Motor neuron (in vitro differentiated cells): ENCODE data around the gene ZNF157. TPM values are rescaled to one million over a fixed set of nuclear protein-coding genes. Genes with fewer than 3 reads are reported as not detected.
A peak's percentile ranks its signal among the peaks of the same experiment; 100 is the strongest.
"Not testable (repeated sequence)": the region's sequence is repeated elsewhere in the genome, so short reads cannot be mapped to it uniquely, and the experiment has no call there.

Source experiments
- ATAC-seq, 8 experiments: fragments of 200-7000 bp; cut with Tn5 transposase; replicated peaks in 6 of 8; 2 replicates each; pipeline ENCODE4 v1.8.0; 2021; ENCODE audit warnings: mild to moderate bottlenecking in 8 of 8, moderate library complexity in 8 of 8
- H3K27ac ChIP-seq, 2 donors: fragments of 250-450 bp; sonication (Bioruptor Pico); 2 replicates each; pipeline ENCODE4 v1.9.0; 2021; ENCODE audit warnings: antibody characterized with exemption in 2 of 2, mild to moderate bottlenecking in 2 of 2, moderate library complexity in 1 of 2
- H3K4me1 ChIP-seq, 2 donors: fragments of 250-450 bp; sonication (Bioruptor Pico); replicated peaks in 1 of 2; 2 replicates each; pipeline ENCODE4 v1.6.1; 2021; ENCODE audit warnings: antibody characterized with exemption in 2 of 2, mild to moderate bottlenecking in 2 of 2, moderate library complexity in 1 of 2
- H3K4me3 ChIP-seq, 5 donors: fragments of 250-450 bp; sonication (Bioruptor Pico); 2 replicates each; pipeline ENCODE4 v1.9.0; 2021; ENCODE audit warnings: antibody characterized with exemption in 5 of 5, mild to moderate bottlenecking in 5 of 5, moderate library complexity in 4 of 5
- WGBS, 10 experiments: fragments of 450-650 bp; shearing (Covaris generic); methylation state at CpG; one replicate each; pipeline ENCODE4 v1.0.0; 2022; 5-methylcytosine and 5-hydroxymethylcytosine counted together
- in situ Hi-C, 9 experiments: fragments of 400-800 bp; cut with MboI; loops; one replicate each; pipeline ENCODE4 v1.15.0; 2021; ENCODE audit warnings: low sequenced_read_pairs in 9 of 9, low pct_unique_long_range_greater_than_20kb in 2 of 9; ENCODE audit not compliant: unreplicated experiment in 9 of 9
- total RNA-seq, 8 experiments: library from RNA; unstranded; fragments of 300-600 nt; gene quantifications; 2 replicates each; pipeline versions ENCODE4 v1.2.3 to v1.2.4, GENCODE V29; 2022

The ZNF157 gene
- total RNA-seq, 8 experiments from 2014 or later: 0.13 to 1.7 (median 0.85) TPM; not detected in 1

DNA sequence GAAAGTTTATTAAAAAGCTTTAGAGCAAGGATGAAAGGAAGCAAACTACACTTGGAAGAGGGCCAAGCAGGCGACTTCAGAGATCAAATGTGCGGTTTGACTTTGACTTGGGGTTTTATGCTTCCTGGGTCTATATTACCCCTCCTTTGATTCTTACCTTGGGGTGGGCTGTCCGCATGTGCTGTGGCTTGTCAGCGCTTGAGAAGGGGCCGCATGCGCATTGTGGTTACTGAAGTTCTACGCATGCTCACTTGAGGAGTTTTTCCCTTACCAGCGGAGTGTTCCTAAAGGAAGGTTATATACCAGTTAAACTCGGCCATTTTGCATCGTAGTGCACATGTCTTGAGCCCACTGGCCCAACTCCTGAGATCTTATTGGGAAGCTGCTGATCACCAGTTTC, 9.9 kb downstream of the ZNF157 start:
- in situ Hi-C loops: loop anchor here in 3 of 9 experiments (25.0 kb wide), 1 partner anchor 168 kb away; the partner anchor contains the start of gene CDK16 (in 3 of the 3)
- Histone ChIP-seq H3K4me3 (no peak overlapping the region), H3K27ac (no peak overlapping the region), H3K4me1 (no peaks in the 10 kb centered on the region)
- WGBS, 10 experiments: 50 to 100% (median 77%) methylated on average over 1 to 8 of the region's 10 CpGs; no CpG with 5 or more reads in 4 of the 10 experiments
- ATAC-seq: peak in 1 of 8 experiments; percentile 87

- not testable (repeated sequence) for H3K4me1 ChIP-seq, H3K4me3 ChIP-seq, H3K27ac ChIP-seq, ATAC-seq
- in situ Hi-C loops: loop anchor here in 3 of 9 experiments (25.0 kb wide), 1 partner anchor 169 kb away; the partner anchor contains the start of gene CDK16 (in 3 of the 3)
These were observed 10.5 kb downstream of the ZNF157 start for GRCh38 chrX:47380837-47381236.

- H3K27ac ChIP-seq: no peak overlapping the region
- in situ Hi-C loops: loop anchor here in 3 of 9 experiments (25.0 kb wide), 1 partner anchor 172 kb away; the partner anchor contains the start of gene CDK16 (in 3 of the 3)
- peak in 6 of 8 experiments; percentile 28 to 70 (median 50) for ATAC-seq
- 0 to 3% methylated on average over 2 to 7 of the region's 8 CpGs; no CpG with 5 or more reads in 8 of the 10 experiments for WGBS, 10 experiments
- H3K4me1 ChIP-seq: no peaks in the 10 kb centered on the region
- H3K4me3 ChIP-seq: peak overlapping the region in 1 of 5 donors; percentile 11
These were observed 14.1 kb downstream of the ZNF157 start for GRCh38 chrX:47384502-47384901.

DNA sequence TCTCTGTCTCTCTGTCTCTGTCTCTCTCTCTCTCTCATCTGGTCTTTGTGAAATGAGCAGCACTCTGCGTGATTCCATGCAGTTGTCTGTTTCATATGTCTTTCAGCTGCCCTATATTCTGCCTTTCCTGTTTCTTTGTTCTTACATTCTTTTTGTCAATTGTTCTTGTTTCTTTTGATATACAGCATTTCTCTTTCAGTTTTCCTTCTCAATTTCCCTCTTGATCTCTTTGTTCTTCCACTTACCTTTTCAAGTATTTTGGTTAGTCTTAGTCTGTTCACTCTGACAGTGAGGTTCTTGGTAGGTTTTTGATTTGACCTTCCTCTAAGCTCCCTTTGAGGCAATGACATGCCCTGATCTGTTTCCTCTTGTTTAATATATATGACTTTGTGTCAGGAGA, 20.4 kb downstream of the ZNF157 start:
- ATAC-seq: no peak
- 0 to 71% (median 26%) methylated on average over 1 of the region's 1 CpG; no CpG with 5 or more reads in 4 of the 10 experiments for WGBS, 10 experiments
- no peak overlapping the region for H3K4me3 ChIP-seq
- H3K27ac ChIP-seq: no peak overlapping the region
- no peaks in the 10 kb centered on the region for H3K4me1 ChIP-seq
- in situ Hi-C loops: loop anchor here in 3 of 9 experiments (25.0 kb wide), 1 partner anchor 178 kb away; the partner anchor contains the start of gene CDK16 (in 3 of the 3)

- Histone ChIP-seq H3K4me3 (no peak overlapping the region), H3K4me1 (no peaks in the 10 kb centered on the region), H3K27ac (no peak overlapping the region)
- ATAC-seq: no peak
- in situ Hi-C loops: no loop called here
- 11 to 86% (median 79%) methylated on average over 2 to 5 of the region's 8 CpGs; no CpG with 5 or more reads in 5 of the 10 experiments for WGBS, 10 experiments
These were observed 42.8 kb downstream of the ZNF157 start for GRCh38 chrX:47413179-47413594.

- Histone ChIP-seq H3K4me1 (no peaks in the 10 kb centered on the region), H3K27ac (no peak overlapping the region), H3K4me3 (no peak overlapping the region)
- in situ Hi-C loops: no loop called here
- 60 to 100% (median 96%) methylated on average over 1 to 3 of the region's 4 CpGs; no CpG with 5 or more reads in 6 of the 10 experiments for WGBS, 10 experiments
- no peak for ATAC-seq
These were observed 49.9 kb downstream of the ZNF157 start for GRCh38 chrX:47420265-47420664.

DNA sequence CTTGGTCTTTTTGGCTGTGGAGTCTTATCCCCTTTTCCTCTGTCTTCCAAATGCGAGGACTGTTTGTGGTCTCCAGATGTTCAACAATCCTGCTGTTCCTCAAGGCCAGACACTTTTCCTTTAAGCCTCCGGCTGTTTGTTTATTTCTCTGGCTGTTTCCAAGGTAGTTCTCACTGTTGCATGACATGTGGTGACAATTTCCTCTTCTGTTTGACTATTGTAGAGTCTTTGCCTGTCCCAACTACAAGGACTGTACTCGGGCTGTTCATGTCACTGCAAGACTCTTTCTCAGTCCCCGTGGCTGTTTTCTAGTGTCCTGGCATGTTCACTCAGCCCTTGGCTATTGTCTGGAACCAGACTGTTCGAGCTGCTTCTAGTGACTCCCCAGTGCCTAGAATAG, 50.6 kb downstream of the ZNF157 start:
- in situ Hi-C loops: no loop called here
- H3K4me1 ChIP-seq: no peaks in the 10 kb centered on the region
- H3K27ac ChIP-seq: no peak overlapping the region
- 0 to 100% (median 0%) methylated on average over 1 to 5 of the region's 5 CpGs; no CpG with 5 or more reads in 5 of the 10 experiments for WGBS, 10 experiments
- H3K4me3 ChIP-seq: no peak overlapping the region
- ATAC-seq: no peak

DNA sequence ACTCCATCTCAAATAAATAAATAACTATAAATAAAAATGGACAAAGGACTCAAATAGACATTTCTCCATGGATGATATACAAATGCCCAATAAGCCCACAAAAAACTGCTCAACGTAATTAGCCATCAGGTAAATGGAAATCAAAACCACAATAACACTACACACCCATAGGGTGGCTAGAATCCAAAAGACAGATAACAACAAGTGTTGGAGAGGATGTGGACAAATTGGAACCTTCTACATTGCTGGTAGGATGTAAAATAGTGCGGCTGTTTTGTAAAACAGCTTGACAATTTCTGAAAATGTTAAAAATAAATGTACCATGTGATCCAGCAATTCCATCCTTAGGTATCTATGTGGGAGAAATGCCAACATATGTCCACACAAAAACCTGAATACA, 52.1 kb downstream of the ZNF157 start:
- H3K4me1 ChIP-seq: no peaks in the 10 kb centered on the region
- no peak for ATAC-seq
- H3K4me3 ChIP-seq: no peak overlapping the region
- 0 to 36% (median 0%) methylated on average over 1 to 2 of the region's 2 CpGs; no CpG with 5 or more reads in 6 of the 10 experiments for WGBS, 10 experiments
- in situ Hi-C loops: no loop called here
- no peak overlapping the region for H3K27ac ChIP-seq

DNA sequence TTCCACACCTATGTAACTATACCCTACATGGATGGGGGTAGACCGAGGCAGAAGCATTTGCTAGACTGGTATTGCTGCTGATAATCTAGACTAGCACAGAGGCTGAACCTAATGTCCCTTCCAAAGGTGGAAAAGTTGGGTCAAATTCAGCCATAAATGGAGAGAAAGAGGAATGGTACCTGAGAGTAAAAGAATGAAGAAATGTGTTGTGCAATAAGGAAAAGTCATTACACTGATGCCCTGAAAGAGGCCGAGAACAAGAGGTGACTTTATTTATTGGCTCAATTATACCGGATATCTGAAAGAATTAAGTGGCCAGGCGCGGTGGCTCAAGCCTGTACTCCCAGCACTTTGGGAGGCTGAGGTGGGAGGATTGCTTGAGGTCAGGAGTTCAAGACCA, 60.5 kb downstream of the ZNF157 start:
- ATAC-seq: no peak
- 49 to 100% (median 76%) methylated on average over 1 to 4 of the region's 5 CpGs; no CpG with 5 or more reads in 6 of the 10 experiments for WGBS, 10 experiments
- Histone ChIP-seq H3K4me1 (no peaks in the 10 kb centered on the region), H3K4me3 (no peak overlapping the region), H3K27ac (no peak overlapping the region)
- in situ Hi-C loops: no loop called here

- H3K4me1 ChIP-seq: no peaks in the 10 kb centered on the region
- 58 to 100% methylated on average over 1 to 2 of the region's 2 CpGs; no CpG with 5 or more reads in 8 of the 10 experiments for WGBS, 10 experiments
- no peak overlapping the region for H3K27ac ChIP-seq
- H3K4me3 ChIP-seq: no peak overlapping the region
- ATAC-seq: no peak
- in situ Hi-C loops: no loop called here
These were observed 76.1 kb downstream of the ZNF157 start for GRCh38 chrX:47446431-47446830.

DNA sequence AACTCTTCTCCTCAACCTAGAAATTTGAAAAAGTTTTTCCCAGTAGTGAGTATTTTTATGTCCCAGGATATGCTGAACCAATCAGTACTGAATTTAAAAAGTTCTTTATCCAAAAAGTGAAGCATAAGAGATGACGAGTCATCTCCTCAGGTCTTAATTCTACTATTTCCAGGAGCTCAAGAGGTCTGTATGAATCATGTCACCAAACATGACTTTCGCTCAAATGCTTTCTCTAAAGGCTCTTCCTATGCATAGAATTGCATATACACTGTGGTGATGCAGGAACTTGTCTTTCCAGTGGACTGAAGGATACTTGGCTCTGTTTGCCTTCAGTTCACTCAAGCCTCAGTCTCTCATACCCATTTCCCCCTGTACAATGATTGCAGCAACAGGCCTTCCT, 76.6 kb downstream of the ZNF157 start:
- no peaks in the 10 kb centered on the region for H3K4me1 ChIP-seq
- H3K4me3 ChIP-seq: no peak overlapping the region
- ATAC-seq: no peak
- WGBS, 10 experiments: 17 to 100% (median 90%) methylated on average over 1 to 2 of the region's 2 CpGs; no CpG with 5 or more reads in 4 of the 10 experiments
- H3K27ac ChIP-seq: no peak overlapping the region
- in situ Hi-C loops: no loop called here

DNA sequence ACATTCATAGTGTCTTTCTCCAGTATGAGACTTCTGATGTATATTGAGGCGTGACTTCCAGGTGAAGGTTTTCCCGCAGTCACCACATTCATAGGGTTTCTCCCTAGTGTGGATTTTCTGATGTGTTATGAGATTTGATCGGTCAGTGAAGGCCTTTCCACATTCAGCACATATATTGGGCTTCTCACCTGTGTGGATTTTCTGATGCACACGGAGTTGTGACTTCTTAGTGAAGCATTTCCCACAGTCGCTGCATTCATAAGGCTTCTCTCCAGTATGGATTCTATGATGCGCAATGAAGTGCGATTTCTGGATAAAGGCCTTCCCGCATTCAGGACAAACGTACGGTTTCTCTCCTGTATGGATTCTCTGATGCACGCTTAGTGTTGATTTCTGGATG, 77.2 kb downstream of the ZNF157 start:
- in situ Hi-C loops: no loop called here
- 37 to 100% (median 95%) methylated on average over 1 to 10 of the region's 11 CpGs; no CpG with 5 or more reads in 4 of the 10 experiments for WGBS, 10 experiments
- Histone ChIP-seq H3K4me3 (no peak overlapping the region), H3K4me1 (no peaks in the 10 kb centered on the region), H3K27ac (no peak overlapping the region)
- no peak for ATAC-seq

DNA sequence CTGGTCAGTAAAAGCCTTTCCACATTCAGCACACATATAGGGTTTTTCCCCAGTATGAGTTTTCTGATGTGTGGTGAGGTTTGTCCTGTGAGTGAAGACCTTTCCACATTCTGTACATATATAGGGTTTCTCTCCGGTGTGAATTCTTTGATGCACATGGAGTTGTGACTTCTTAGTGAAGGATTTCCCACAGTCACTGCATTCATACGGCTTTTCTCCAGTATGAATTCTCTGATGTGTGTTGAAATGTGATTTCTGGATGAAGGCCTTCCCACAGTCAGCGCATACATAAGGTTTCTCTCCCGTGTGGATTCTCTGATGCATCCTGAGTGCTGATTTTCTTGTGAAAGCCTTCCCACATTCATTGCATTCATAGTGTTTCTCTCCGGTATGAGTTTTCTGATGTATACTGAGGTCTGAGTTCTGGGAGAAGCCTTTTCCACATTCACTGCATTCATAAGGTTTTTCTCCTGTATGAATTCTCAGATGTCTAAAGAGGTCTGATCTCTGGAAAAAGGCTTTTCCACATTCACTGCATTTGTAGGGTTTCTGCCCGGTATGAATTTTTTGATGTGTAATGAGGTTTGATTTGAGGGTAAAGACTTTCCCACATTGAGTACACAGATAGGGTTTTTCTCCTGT, 77.9 kb downstream of the ZNF157 start:
- in situ Hi-C loops: no loop called here
- WGBS, 10 experiments: 20 to 100% (median 60%) methylated on average over 1 to 4 of the region's 6 CpGs; no CpG with 5 or more reads in 5 of the 10 experiments
- ATAC-seq: no peak
- Histone ChIP-seq H3K4me3 (no peak overlapping the region), H3K27ac (no peak overlapping the region), H3K4me1 (no peaks in the 10 kb centered on the region)
